Activated CD8-positive, alpha-beta memory T cell treated with anti-CD3 and anti-CD28 coated beads for 36 hours (primary cell): ENCODE results near the gene ESR2. TPM values are rescaled to one million over a fixed set of nuclear protein-coding genes. Genes with fewer than 3 reads are reported as not detected.
"Not testable (repeated sequence)": the region's sequence is repeated elsewhere in the genome, so short reads cannot be mapped to it uniquely, and the experiment has no call there.

Experiments used
- CTCF ChIA-PET: fragments of 350-600 bp; sonication (Branson Sonifier 250); formaldehyde crosslinking; loops from one replicate; lab custom pipeline; 2021; ENCODE audit warnings: antibody characterized with exemption; lab: Charles Lee
- POLR2A ChIA-PET: fragments of 350-600 bp; sonication (Branson Sonifier 250); formaldehyde crosslinking; loops from one replicate; lab custom pipeline; 2021; ENCODE audit warnings: antibody characterized with exemption; lab: Charles Lee
- total RNA-seq, 2 experiments: library from RNA; stranded (reverse); gene quantifications; one replicate each; pipeline ENCODE4 v1.2.3, GENCODE V29; 2021

ESR2 gene
- total RNA-seq, 2 experiments from 2014 or later = 2.0 to 2.1 TPM

GRCh38 chr14:64185184-64185583 lies 109.0 kb downstream of the ESR2 start:
- CTCF ChIA-PET = no interaction called here

GRCh38 chr14:64184103-64184729 lies 110.0 kb downstream of the ESR2 start:
- CTCF ChIA-PET = no interaction called here
- POLR2A ChIA-PET = no interaction called here

More at GRCh38 chr14:64185184-64185583, 109.0 kb downstream of the ESR2 start:
- POLR2A ChIA-PET = no interaction called here

GRCh38 chr14:64182908-64183307 lies 111.3 kb downstream of the ESR2 start:
- CTCF ChIA-PET, POLR2A ChIA-PET: not testable (repeated sequence)

- CTCF ChIA-PET = no interaction called here
- POLR2A ChIA-PET = no interaction called here
These were observed 115.4 kb downstream of the ESR2 start for GRCh38 chr14:64178814-64179213.

- ChIA-PET CTCF (no interaction called here), POLR2A (no interaction called here)
These were observed 117.8 kb downstream of the ESR2 start for GRCh38 chr14:64176330-64176729.

- ChIA-PET POLR2A (interaction anchor here (0.5 kb wide), 1 partner anchor 299 kb away, joined by 3 read pairs; no protein-coding TSS in a partner anchor), CTCF (interaction anchor here (0.6 to 0.8 kb wide), 2 partner anchors 121 to 742 kb away, joined by 4 read pairs; no protein-coding TSS in a partner anchor)
These were observed 119.0 kb downstream of the ESR2 start for GRCh38 chr14:64174922-64175782.

GRCh38 chr14:64170181-64170580 lies 124.0 kb downstream of the ESR2 start:
- ChIA-PET CTCF (no interaction called here), POLR2A (no interaction called here)

- CTCF ChIA-PET = no interaction called here
- POLR2A ChIA-PET = no interaction called here
These were observed 134.6 kb downstream of the ESR2 start for GRCh38 chr14:64159588-64159987.

- CTCF ChIA-PET = no interaction called here
- POLR2A ChIA-PET = no interaction called here
These were observed 135.6 kb downstream of the ESR2 start for GRCh38 chr14:64158608-64159007.

GRCh38 chr14:64149921-64150320 lies 144.2 kb downstream of the ESR2 start:
- ChIA-PET CTCF (no interaction called here), POLR2A (no interaction called here)

GRCh38 chr14:64147126-64147790 lies 146.9 kb downstream of the ESR2 start:
- POLR2A ChIA-PET = no interaction called here
- CTCF ChIA-PET = interaction anchor here (0.6 kb wide), 1 partner anchor 406 kb away, joined by 3 read pairs; no protein-coding TSS in a partner anchor

GRCh38 chr14:64137657-64138290 lies 156.4 kb downstream of the ESR2 start:
- POLR2A ChIA-PET = no interaction called here
- CTCF ChIA-PET = interaction anchor here (0.9 to 1.3 kb wide), 2 partner anchors 25 to 166 kb away, joined by 3 to 6 read pairs; no protein-coding TSS in a partner anchor

GRCh38 chr14:64126548-64126947 lies 167.6 kb downstream of the ESR2 start:
- ChIA-PET CTCF (no interaction called here), POLR2A (no interaction called here)

GRCh38 chr14:64125270-64125669 lies 168.9 kb downstream of the ESR2 start:
- CTCF ChIA-PET = no interaction called here
- POLR2A ChIA-PET = no interaction called here

- CTCF ChIA-PET = interaction anchor here (0.6 to 1.9 kb wide), 3 partner anchors 18 to 176 kb away, joined by 3 to 6 read pairs (median 3); no protein-coding TSS in a partner anchor
These were observed 170.8 kb downstream of the ESR2 start for GRCh38 chr14:64123241-64123822.

GRCh38 chr14:64119980-64120379 lies 174.2 kb downstream of the ESR2 start:
- ChIA-PET CTCF (no interaction called here), POLR2A (no interaction called here)

More at GRCh38 chr14:64123241-64123822, 170.8 kb downstream of the ESR2 start:
- POLR2A ChIA-PET = no interaction called here

- POLR2A ChIA-PET = no interaction called here
- CTCF ChIA-PET = no interaction called here
These were observed 174.7 kb downstream of the ESR2 start for GRCh38 chr14:64119500-64119899.

GRCh38 chr14:64118892-64119291 lies 175.3 kb downstream of the ESR2 start:
- POLR2A ChIA-PET = no interaction called here

GRCh38 chr14:64118403-64118742 lies 175.8 kb downstream of the ESR2 start:
- CTCF ChIA-PET, POLR2A ChIA-PET: not testable (repeated sequence)

More at GRCh38 chr14:64118892-64119291, 175.3 kb downstream of the ESR2 start:
- CTCF ChIA-PET = no interaction called here
